Uterus (tissue), 4 donors: ENCODE data around the gene MYBPC1. TPM values are rescaled to one million over a fixed set of nuclear protein-coding genes. Genes with fewer than 3 reads are reported as not detected.

ENCODE experiments used
- DNase-seq, 2 donors: peaks; one replicate each; pipeline ENCODE4 v3.0.0-alpha.2; 2019 to 2020
- H3K27ac ChIP-seq, 2 donors: fragments of 200-600 bp; sonication (generic); 1 replicate in 1 of 2; 2 replicates in 1 of 2; pipeline ENCODE4 v1.5.1; 2016 to 2018
- H3K27me3 ChIP-seq, 2 donors: fragments of 200-600 bp; sonication (generic); one replicate each; pipeline ENCODE4 v1.5.1; 2018 to 2019; ENCODE audit warnings: control low read depth in 1 of 2
- H3K36me3 ChIP-seq, 2 donors: fragments of 200-600 bp; sonication (generic); one replicate each; pipeline ENCODE4 v1.5.1; 2019; ENCODE audit warnings: control low read depth in 1 of 2
- H3K4me1 ChIP-seq, 2 donors: fragments of 200-600 bp; sonication (generic); one replicate each; pipeline ENCODE4 v1.5.1; 2018 to 2019; ENCODE audit warnings: control low read depth in 1 of 2
- H3K4me3 ChIP-seq, 2 donors: fragments of 200-600 bp; sonication (generic); 1 replicate in 1 of 2; 2 replicates in 1 of 2; pipeline ENCODE4 v1.5.1; 2018 to 2019; ENCODE audit warnings: mild to moderate bottlenecking in 1 of 2
- H3K9me3 ChIP-seq, 2 donors: fragments of 200-600 bp; sonication (generic); one replicate each; pipeline ENCODE4 v1.5.1; 2019; ENCODE audit warnings: control low read depth in 1 of 2
- CTCF ChIP-seq, 4 experiments: fragments of 200-600 bp in 2 of 4; fragments of 450-650 bp in 2 of 4; sonication (generic) in 2 of 4; IDR thresholded peaks; one replicate each; pipeline ENCODE4 v1.5.1; 2016 to 2019; ENCODE audit warnings: antibody characterized with exemption in 4 of 4, mild to moderate bottlenecking in 2 of 4, moderate library complexity in 1 of 4
- POLR2A ChIP-seq, 2 donors: fragments of 450-650 bp; IDR thresholded peaks; one replicate each; pipeline ENCODE4 v1.6.1; 2016; ENCODE audit warnings: antibody characterized with exemption in 2 of 2, mild to moderate bottlenecking in 1 of 2, moderate library complexity in 1 of 2
- intact Hi-C: fragments of 100-400 bp; cut with DNase I; formaldehyde crosslinking; loops from one replicate; pipeline ENCODE4 v1.15.1; 2023; ENCODE audit warnings: low total_unique reads
- total RNA-seq, 4 donors: library from RNA; depleted of rRNA in 3 of 4; stranded (reverse); fragments of >200 nt in 3 of 4; gene quantifications; one replicate each; pipeline versions ENCODE4 v1.1.0 to v1.2.4, GENCODE V29; 2014 to 2023
- donor health status: DM: yes; HTN: yes; CAD: no.

The MYBPC1 gene
- total RNA-seq, 4 donors from 2014 or later: 0.14 to 0.73 TPM; not detected in 2

GRCh38 chr12:101664992-101665391, 70.2 kb downstream of the MYBPC1 start:
- Histone ChIP-seq H3K4me1 (no peaks in the 10 kb centered on the region), H3K9me3 (no peaks in the 10 kb centered on the region), H3K27me3 (no peaks in the 10 kb centered on the region), H3K36me3 (no peaks in the 10 kb centered on the region), H3K4me3 (no peak overlapping the region), H3K27ac (no peak overlapping the region)
- intact Hi-C loops: no loop called here
- TF ChIP-seq POLR2A (IDR thresholded peaks at IDR 0.05) (no peak), CTCF (IDR thresholded peaks at IDR 0.05) (no peak)
- no peak for DNase-seq

- H3K27ac ChIP-seq: no peak overlapping the region
- DNase-seq: no peak
- H3K36me3 ChIP-seq: no peaks in the 10 kb centered on the region
- H3K4me3 ChIP-seq: no peak overlapping the region
- no peaks in the 10 kb centered on the region for H3K4me1 ChIP-seq
- no peaks in the 10 kb centered on the region for H3K9me3 ChIP-seq
- no peaks in the 10 kb centered on the region for H3K27me3 ChIP-seq
- TF ChIP-seq CTCF (IDR thresholded peaks at IDR 0.05) (no peak), POLR2A (IDR thresholded peaks at IDR 0.05) (no peak)
- intact Hi-C loops: no loop called here
Measured at GRCh38 chr12:101666052-101666728, 71.4 kb downstream of the MYBPC1 start.

GRCh38 chr12:101667591-101667990, 72.8 kb downstream of the MYBPC1 start:
- TF ChIP-seq CTCF (IDR thresholded peaks at IDR 0.05) (no peak), POLR2A (IDR thresholded peaks at IDR 0.05) (no peak)
- Histone ChIP-seq H3K36me3 (no peaks in the 10 kb centered on the region), H3K4me1 (no peaks in the 10 kb centered on the region), H3K4me3 (no peak overlapping the region), H3K27ac (no peak overlapping the region), H3K9me3 (no peaks in the 10 kb centered on the region), H3K27me3 (no peaks in the 10 kb centered on the region)
- intact Hi-C loops: no loop called here
- DNase-seq: no peak

- peak in 1 of 2 donors; percentile 16 for DNase-seq
- H3K4me3 ChIP-seq: no peak overlapping the region
- no peaks in the 10 kb centered on the region for H3K4me1 ChIP-seq
- intact Hi-C loops: no loop called here
- TF ChIP-seq POLR2A (IDR thresholded peaks at IDR 0.05) (no peak), CTCF (IDR thresholded peaks at IDR 0.05) (peak; percentile 24 to 39 (median 29))
- no peaks in the 10 kb centered on the region for H3K36me3 ChIP-seq
- H3K27me3 ChIP-seq: no peaks in the 10 kb centered on the region
- no peaks in the 10 kb centered on the region for H3K9me3 ChIP-seq
- H3K27ac ChIP-seq: no peak overlapping the region
Measured at GRCh38 chr12:101670007-101670671, 75.4 kb downstream of the MYBPC1 start.

- DNase-seq: no peak
- H3K9me3 ChIP-seq: no peaks in the 10 kb centered on the region
- no peaks in the 10 kb centered on the region for H3K4me1 ChIP-seq
- H3K27ac ChIP-seq: no peak overlapping the region
- no peaks in the 10 kb centered on the region for H3K36me3 ChIP-seq
- intact Hi-C loops: no loop called here
- no peak overlapping the region for H3K4me3 ChIP-seq
- H3K27me3 ChIP-seq: no peaks in the 10 kb centered on the region
- TF ChIP-seq CTCF (IDR thresholded peaks at IDR 0.05) (no peak), POLR2A (IDR thresholded peaks at IDR 0.05) (no peak)
Measured at GRCh38 chr12:101671157-101671791, 76.5 kb downstream of the MYBPC1 start.
